Muscle layer of duodenum (tissue), 2 donors: ENCODE data around the gene RERE.
"Not testable (repeated sequence)": the region's sequence is repeated elsewhere in the genome, so short reads cannot be mapped to it uniquely, and the experiment has no call there.

Experiments
- H3K27ac ChIP-seq: one replicate; pipeline ENCODE4 v1.7.0; 2013; ENCODE audit warnings: mild to moderate bottlenecking, low read length
- H3K27me3 ChIP-seq: one replicate; pipeline ENCODE4 v1.7.0; 2013; ENCODE audit warnings: low read depth, mild to moderate bottlenecking, control low read depth, low read length
- H3K36me3 ChIP-seq, 2 donors: one replicate each; pipeline ENCODE4 v1.7.0; 2013; ENCODE audit warnings: low read length in 2 of 2, control low read depth in 1 of 2, mild to moderate bottlenecking in 1 of 2; ENCODE audit not compliant: insufficient read depth in 2 of 2, control insufficient read depth in 1 of 2
- H3K4me1 ChIP-seq, 2 donors: one replicate each; pipeline ENCODE4 v1.7.0; 2013; ENCODE audit warnings: low read length in 2 of 2, mild to moderate bottlenecking in 2 of 2, control low read depth in 1 of 2, moderate library complexity in 1 of 2; ENCODE audit not compliant: insufficient read depth in 2 of 2, control insufficient read depth in 1 of 2
- H3K4me3 ChIP-seq, 2 donors: one replicate each; pipeline ENCODE4 v1.7.0; 2013; ENCODE audit warnings: low read length in 2 of 2, low read depth in 1 of 2, mild to moderate bottlenecking in 1 of 2
- H3K9me3 ChIP-seq, 2 donors: one replicate each; pipeline ENCODE4 v1.7.0; 2013; ENCODE audit warnings: low read length in 2 of 2, control low read depth in 1 of 2, mild to moderate bottlenecking in 1 of 2; ENCODE audit not compliant: control insufficient read depth in 1 of 2
- donor health status: healthy.

Gene RERE

GRCh38 chr1:8593292-8593691 is 224.1 kb downstream of the RERE start:
- not testable (repeated sequence) for H3K27ac ChIP-seq, H3K9me3 ChIP-seq, H3K36me3 ChIP-seq, H3K27me3 ChIP-seq, H3K4me3 ChIP-seq
- peaks cover 0 to 35% of the 10 kb centered on the region in 2 donors for H3K4me1 ChIP-seq

DNA sequence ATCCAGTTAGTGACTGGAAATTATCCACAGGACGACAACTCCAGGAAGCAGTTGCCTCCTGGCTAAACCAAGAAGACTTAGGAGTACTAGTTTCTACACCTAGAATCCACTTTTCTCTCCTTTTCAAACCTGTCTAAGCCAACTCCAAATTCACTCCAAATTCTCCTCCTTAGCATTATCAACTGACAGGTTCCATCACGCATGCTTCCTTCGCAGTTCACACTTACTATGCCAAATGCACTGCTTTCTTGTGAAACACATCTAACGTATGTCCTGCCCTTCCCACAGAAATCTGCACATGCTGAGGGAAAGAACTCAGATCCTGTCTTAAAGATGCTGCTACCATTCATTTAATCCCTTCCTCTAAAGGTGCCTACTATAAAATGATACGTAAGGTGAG is 225.9 kb downstream of the RERE start:
- Histone ChIP-seq H3K27me3 (no peaks in the 10 kb centered on the region), H3K9me3 (no peaks in the 10 kb centered on the region), H3K4me1 (peaks cover 0 to 21% of the 10 kb centered on the region in 2 donors), H3K36me3 (no peaks in the 10 kb centered on the region), H3K27ac (no peak overlapping the region), H3K4me3 (no peak overlapping the region)

- H3K36me3 ChIP-seq, result no peaks in the 10 kb centered on the region
- H3K4me1 ChIP-seq, result peaks cover 0 to 13% of the 10 kb centered on the region in 2 donors
- H3K9me3 ChIP-seq, result no peaks in the 10 kb centered on the region
- H3K4me3 ChIP-seq, result no peak overlapping the region
- H3K27ac ChIP-seq, result peak overlapping the region; percentile 4
- no peaks in the 10 kb centered on the region for H3K27me3 ChIP-seq
These were observed 226.6 kb downstream of the RERE start for GRCh38 chr1:8590721-8591351.

- H3K4me1 ChIP-seq, result peaks cover 0 to 9% of the 10 kb centered on the region in 2 donors
- no peaks in the 10 kb centered on the region for H3K27me3 ChIP-seq
- no peak overlapping the region for H3K4me3 ChIP-seq
- no peak overlapping the region for H3K27ac ChIP-seq
- no peaks in the 10 kb centered on the region for H3K9me3 ChIP-seq
- no peaks in the 10 kb centered on the region for H3K36me3 ChIP-seq
These were observed 227.9 kb downstream of the RERE start for GRCh38 chr1:8589571-8589970.

DNA sequence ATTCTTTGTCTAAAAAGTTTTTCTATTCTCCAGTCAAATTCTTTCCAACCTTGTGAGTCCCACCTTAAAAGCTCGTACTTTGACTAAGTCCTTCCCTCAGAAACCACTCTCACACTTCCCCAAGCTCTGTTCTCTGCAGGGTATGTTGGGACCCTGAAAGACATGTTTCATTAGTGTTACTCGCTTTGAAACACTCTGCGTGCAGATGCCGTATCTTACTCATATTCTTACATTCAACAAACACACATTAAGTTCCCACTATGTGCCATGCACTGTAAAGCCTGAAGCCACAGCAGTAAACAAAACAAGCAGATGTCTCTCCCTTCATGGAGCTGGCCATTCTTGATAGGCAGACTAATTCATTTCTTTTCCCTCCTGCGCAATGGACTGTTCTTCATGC is 229.7 kb downstream of the RERE start:
- H3K27me3 ChIP-seq, result no peaks in the 10 kb centered on the region
- H3K4me3 ChIP-seq, result no peak overlapping the region
- H3K27ac ChIP-seq, result no peak overlapping the region
- H3K4me1 ChIP-seq, result peaks cover 0 to 9% of the 10 kb centered on the region in 2 donors
- H3K9me3 ChIP-seq, result no peaks in the 10 kb centered on the region
- no peaks in the 10 kb centered on the region for H3K36me3 ChIP-seq

DNA sequence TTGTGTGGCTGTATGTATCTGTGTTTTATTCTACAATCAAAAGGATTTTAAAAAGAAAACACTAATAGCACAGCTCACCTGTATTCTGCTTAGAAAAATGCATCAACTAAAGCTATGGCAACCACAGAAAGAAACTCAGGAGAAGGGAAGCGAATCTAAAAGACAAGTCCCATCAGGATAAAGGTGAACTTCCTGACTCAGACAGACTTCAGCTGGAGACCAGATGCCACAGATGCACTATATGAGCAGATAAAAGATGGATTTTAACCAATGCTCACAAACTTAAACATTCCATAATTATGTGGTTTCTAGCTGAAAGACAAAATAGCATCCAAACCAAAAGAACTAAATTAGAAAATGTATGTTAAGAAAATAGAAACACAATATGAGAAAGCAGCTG is 231.0 kb downstream of the RERE start:
- H3K4me1 ChIP-seq, result peaks cover 0 to 9% of the 10 kb centered on the region in 2 donors
- H3K4me3 ChIP-seq, result no peak overlapping the region
- no peaks in the 10 kb centered on the region for H3K36me3 ChIP-seq
- no peaks in the 10 kb centered on the region for H3K9me3 ChIP-seq
- H3K27ac ChIP-seq, result no peak overlapping the region
- no peaks in the 10 kb centered on the region for H3K27me3 ChIP-seq

- Histone ChIP-seq H3K9me3 (no peaks in the 10 kb centered on the region), H3K27ac (no peak overlapping the region), H3K4me1 (no peaks in the 10 kb centered on the region), H3K4me3 (no peak overlapping the region), H3K36me3 (no peaks in the 10 kb centered on the region), H3K27me3 (no peaks in the 10 kb centered on the region)
These were observed 233.1 kb downstream of the RERE start for GRCh38 chr1:8584316-8584715.

- no peaks in the 10 kb centered on the region for H3K4me1 ChIP-seq
- no peaks in the 10 kb centered on the region for H3K27me3 ChIP-seq
- H3K27ac ChIP-seq, result no peak overlapping the region
- no peak overlapping the region for H3K4me3 ChIP-seq
- no peaks in the 10 kb centered on the region for H3K36me3 ChIP-seq
- no peaks in the 10 kb centered on the region for H3K9me3 ChIP-seq
These were observed 234.4 kb downstream of the RERE start for GRCh38 chr1:8583031-8583430.

GRCh38 chr1:8580566-8580965 is 236.9 kb downstream of the RERE start:
- Histone ChIP-seq H3K4me3 (no peak overlapping the region), H3K27ac (no peak overlapping the region), H3K36me3 (peaks cover 0 to 4% of the 10 kb centered on the region in 2 donors), H3K4me1 (no peaks in the 10 kb centered on the region), H3K27me3 (no peaks in the 10 kb centered on the region), H3K9me3 (no peaks in the 10 kb centered on the region)

GRCh38 chr1:8578936-8579335 is 238.5 kb downstream of the RERE start:
- no peak overlapping the region for H3K27ac ChIP-seq
- H3K9me3 ChIP-seq, result no peaks in the 10 kb centered on the region
- H3K36me3 ChIP-seq, result peaks cover 0 to 4% of the 10 kb centered on the region in 2 donors
- no peak overlapping the region for H3K4me3 ChIP-seq
- no peaks in the 10 kb centered on the region for H3K27me3 ChIP-seq
- no peaks in the 10 kb centered on the region for H3K4me1 ChIP-seq

DNA sequence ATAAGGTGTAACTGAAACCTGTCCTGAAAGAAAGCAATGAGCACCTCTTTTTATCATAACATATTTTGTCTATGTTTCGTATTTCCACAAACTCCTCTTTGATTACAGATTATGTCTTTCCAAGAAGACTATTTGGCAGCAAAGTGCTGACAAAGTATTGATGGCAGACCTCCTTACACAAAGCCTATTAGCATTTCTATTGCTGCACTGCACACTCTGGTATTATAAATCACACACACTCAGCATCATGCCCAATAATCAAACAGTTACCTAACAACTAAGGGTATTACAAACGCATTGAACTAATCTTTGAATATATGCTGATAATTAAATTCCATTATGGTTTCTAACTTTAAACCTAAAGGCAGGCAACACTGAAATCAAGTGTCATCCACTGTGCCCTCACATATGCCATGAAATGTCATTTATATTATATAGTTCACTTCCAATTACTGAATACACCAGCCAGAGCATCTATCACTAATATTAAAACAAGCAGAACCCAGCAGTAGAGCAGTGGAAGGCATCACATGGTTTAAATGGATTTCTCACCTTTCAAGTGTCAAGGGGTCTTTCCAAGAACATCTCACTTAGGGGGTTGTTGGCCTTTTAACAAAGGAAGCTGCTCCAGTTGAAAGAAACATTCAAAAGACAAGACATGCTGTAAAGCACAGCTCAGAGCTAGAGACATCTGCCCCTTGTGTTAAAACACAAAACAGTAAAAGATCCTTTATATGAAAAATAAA is 239.1 kb downstream of the RERE start:
- H3K4me1 ChIP-seq, result no peaks in the 10 kb centered on the region
- H3K4me3 ChIP-seq, result no peak overlapping the region
- peaks cover 0 to 4% of the 10 kb centered on the region in 2 donors for H3K36me3 ChIP-seq
- H3K27me3 ChIP-seq, result no peaks in the 10 kb centered on the region
- H3K27ac ChIP-seq, result no peak overlapping the region
- no peaks in the 10 kb centered on the region for H3K9me3 ChIP-seq

DNA sequence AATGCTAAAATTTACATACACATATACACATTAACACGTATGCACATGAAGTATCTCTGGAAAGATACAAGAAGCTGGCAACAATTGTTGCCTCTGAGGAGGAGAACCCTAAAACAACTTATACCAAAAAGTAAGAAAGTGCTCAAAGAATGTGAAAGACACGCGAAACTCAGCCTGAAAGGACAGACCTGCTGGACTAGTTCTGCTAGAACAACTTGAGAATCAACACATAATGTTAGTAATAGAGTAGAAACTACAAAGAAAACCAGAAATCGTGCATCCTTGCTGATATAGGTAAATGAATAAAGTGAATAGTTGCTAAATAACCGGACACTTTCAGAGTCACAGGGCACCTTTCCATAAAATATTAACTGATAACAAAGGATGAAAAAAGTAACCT is 242.5 kb downstream of the RERE start:
- Histone ChIP-seq H3K36me3 (peaks cover 0 to 4% of the 10 kb centered on the region in 2 donors), H3K4me1 (peaks cover 9 to 16% of the 10 kb centered on the region in 2 donors)

More for the DNA sequence above, 242.5 kb downstream of the RERE start:
- no peak overlapping the region for H3K4me3 ChIP-seq
- no peak overlapping the region for H3K27ac ChIP-seq
- no peaks in the 10 kb centered on the region for H3K27me3 ChIP-seq
- no peaks in the 10 kb centered on the region for H3K9me3 ChIP-seq
